ENCODE results near the gene KRT15. TPM values are rescaled to one million over a fixed set of nuclear protein-coding genes. Genes with fewer than 3 reads are reported as not detected.

Gene KRT15
- total and polyA plus RNA-seq, 2 of the 4 experiments (the other 2 are of a cell fraction), result 2.9 to 5.3 TPM

GRCh38 chr17:41496803-41497484 is 21.7 kb downstream of the KRT15 start:
- Histone ChIP-seq H3K9ac (ENCODE audit: low read depth, low read length) (peak overlapping the region; percentile 29; the same call in 1 of the 2 replicates), H3K9me1 (ENCODE audit: insufficient read depth, low read length) (peaks cover 29% of the 10 kb centered on the region)
- peak; percentile 83 for DNase-seq

More at GRCh38 chr17:41496803-41497484, 21.7 kb downstream of the KRT15 start:
- intact Hi-C loops (cut with micrococcal nuclease), result loop anchor here (1.0 to 5.0 kb wide), 4 partner anchors 168 to 640 kb away; partner anchors contain the start of gene KRTAP2-3
- in situ Hi-C loops (cut with MboI; ENCODE audit: low sequenced_read_pairs), result no loop called here
- peak overlapping the region; percentile 88 for H2BK5ac ChIP-seq (ENCODE audit: low read depth, low read length, poor library complexity, severe bottlenecking)
- CTCF ChIA-PET, result interaction anchor here (0.8 to 1.0 kb wide), 3 partner anchors 166 to 175 kb away, joined by 3 to 6 read pairs (median 3); no protein-coding TSS in a partner anchor
- H3K79me1 ChIP-seq (ENCODE audit: low read depth in 1 of 2, low read length in 2 of 2), result no peaks in the 10 kb centered on the region
- H4K20me1 ChIP-seq (ENCODE audit: insufficient read depth, low read length), result no peaks in the 10 kb centered on the region
- H3K56ac ChIP-seq (ENCODE audit: extremely low read depth, insufficient read depth, low read length), result no peak overlapping the region
- peak overlapping the region; percentile 97 for H3K4ac ChIP-seq (ENCODE audit: low read depth, low read length)
- H3K14ac ChIP-seq (replicated peaks; ENCODE audit: low read depth, low read length), result peak overlapping the region; percentile 92
- TF ChIP-seq MAZ (IDR thresholded peaks at IDR 0.05; ENCODE audit: borderline replicate concordance, low read depth, low read length) (peak; percentile 11; the same call in 1 of the 2 replicates), FOS (IDR thresholded peaks at IDR 0.05; ENCODE audit: low read depth, low read length) (no peak), NFE2L2 (IDR thresholded peaks at IDR 0.05; ENCODE audit: low read depth, low read length) (no peak), CHD1 (IDR thresholded peaks at IDR 0.05; ENCODE audit: low read depth, low read length) (no peak), CEBPB (IDR thresholded peaks at IDR 0.05; ENCODE audit: low read depth, low read length) (no peak), MXI1 (IDR thresholded peaks at IDR 0.05; ENCODE audit: borderline replicate concordance, low read depth, low read length) (no peak), RAD21 (IDR thresholded peaks at IDR 0.05; ENCODE audit: low read length) (peak; percentile 94), CTCF (conservative IDR thresholded peaks at IDR 0.05; ENCODE audit: low read depth, low read length) (peak; percentile 93), SMC3 (IDR thresholded peaks at IDR 0.05; ENCODE audit: low read depth, low read length) (peak; percentile 89)
- WGBS, 2 experiments (ENCODE audit: extremely low coverage in 2 of 2, insufficient read length in 1 of 2), result no CpG with 5 or more reads among the region's 12 CpGs
- peak overlapping the region; percentile 96 for H2AK5ac ChIP-seq (ENCODE audit: low read depth, low read length)
- peak overlapping the region; percentile 81 to 96 for H4K8ac ChIP-seq (ENCODE audit: low read depth in 2 of 2, low read length in 2 of 2)
- no peaks in the 10 kb centered on the region for H3K36me3 ChIP-seq (ENCODE audit: control insufficient read depth, insufficient read depth, low read length)
- H3K18ac ChIP-seq (ENCODE audit: low read depth, low read length), result peak overlapping the region; percentile 74; the same call in 1 of the 2 replicates
- H3K27ac ChIP-seq (ENCODE audit: insufficient read depth, low read length), result peak overlapping the region; percentile 36; the same call in 1 of the 2 replicates
- H2BK15ac ChIP-seq (ENCODE audit: low read depth, low read length), result peak overlapping the region; percentile 83; the same call in 2 of the 3 replicates
- H2BK20ac ChIP-seq (ENCODE audit: low read depth, low read length), result peak overlapping the region; percentile 92
- H2BK120ac ChIP-seq (ENCODE audit: low read depth, low read length), result peak overlapping the region; percentile 96
- H4K91ac ChIP-seq (ENCODE audit: insufficient read depth, low read depth, low read length), result peak overlapping the region; percentile 92; the same call in 1 of the 2 replicates
- no peak overlapping the region for H3K4me3 ChIP-seq (ENCODE audit: insufficient read depth, low read depth, low read length)
- H3K4me2 ChIP-seq (ENCODE audit: low read depth, low read length), result no peak overlapping the region
- H3K9me3 ChIP-seq (ENCODE audit: control insufficient read depth, insufficient read depth, low read length), result no peaks in the 10 kb centered on the region
- peaks cover 22% of the 10 kb centered on the region for H3K4me1 ChIP-seq (ENCODE audit: control insufficient read depth, insufficient read depth, low read length)
- no peaks in the 10 kb centered on the region for H3K27me3 ChIP-seq (ENCODE audit: control insufficient read depth, insufficient read depth, low read length)
- H2AK9ac ChIP-seq (replicated peaks; ENCODE audit: low read depth, low read length, poor library complexity), result peak overlapping the region; percentile 92
- POLR2A ChIA-PET (ENCODE audit: unreplicated experiment), result no interaction called here
- peak overlapping the region; percentile 79 for H4K5ac ChIP-seq (ENCODE audit: low read depth, low read length)
- peak; percentile 97 for ATAC-seq (ENCODE audit: low read depth)
- BruUV-seq (replicated peaks), result no TSS peak
- dilution Hi-C loops (cut with HindIII; ENCODE audit: low sequenced_read_pairs, unreplicated experiment), result no loop called here
- H2AFZ ChIP-seq (replicated peaks; ENCODE audit: low read length, poor library complexity), result peak overlapping the region; percentile 87
- peak overlapping the region; percentile 67; the same call in 1 of the 2 replicates for H3K23ac ChIP-seq (ENCODE audit: low read depth, low read length)
